Retinal pigment epithelial cell (primary cell): ENCODE results near the gene DCBLD1.
"Not testable (repeated sequence)": the region's sequence is repeated elsewhere in the genome, so short reads cannot be mapped to it uniquely, and the experiment has no call there.

Source experiments
- DNase-seq: peaks from one replicate; pipeline ENCODE4 v3.0.0-alpha.2; 2010; ENCODE audit warnings: low read depth
- H3K4me3 ChIP-seq: 2 replicates; pipeline ENCODE4 v1.5.1; 2011; ENCODE audit warnings: mild to moderate bottlenecking, low read length, control low read depth, moderate library complexity
- CTCF ChIP-seq: conservative IDR thresholded peaks from 2 replicates; pipeline ENCODE4 v1.5.1; 2011; ENCODE audit warnings: low read depth, low read length, control low read depth, inconsistent platforms

DCBLD1 gene

GRCh38 chr6:117482240-117483003 is at the start of gene DCBLD1:
Gene DCBLD1 (plus strand): TSS chr6:117482674. CDS start chr6:117482782, 108 bp downstream.
- peak; percentile 33 for DNase-seq
- H3K4me3 ChIP-seq: peak within 1 kb of the TSS; percentile 85
- no peak for TF ChIP-seq CTCF

- H3K4me3 ChIP-seq: no peak overlapping the region
- DNase-seq: no peak
- no peak for TF ChIP-seq CTCF
Measured at GRCh38 chr6:117440706-117441525, 41.6 kb upstream of the DCBLD1 start.

GRCh38 chr6:117441824-117442264 is 40.6 kb upstream of the DCBLD1 start:
- DNase-seq: no peak
- H3K4me3 ChIP-seq: no peak overlapping the region

GRCh38 chr6:117442313-117442712 is 40.2 kb upstream of the DCBLD1 start:
- DNase-seq, H3K4me3 ChIP-seq: not testable (repeated sequence)

More at GRCh38 chr6:117441824-117442264, 40.6 kb upstream of the DCBLD1 start:
- no peak for TF ChIP-seq CTCF

- TF ChIP-seq CTCF: no peak
- H3K4me3 ChIP-seq: no peak overlapping the region
- no peak for DNase-seq
Measured at GRCh38 chr6:117444600-117444999, 37.9 kb upstream of the DCBLD1 start.

GRCh38 chr6:117446861-117447260 is 35.6 kb upstream of the DCBLD1 start:
- DNase-seq: no peak
- no peak overlapping the region for H3K4me3 ChIP-seq
- TF ChIP-seq CTCF: no peak

- DNase-seq: no peak
- no peak for TF ChIP-seq CTCF
- H3K4me3 ChIP-seq: peak overlapping the region; percentile 1
Measured at GRCh38 chr6:117448011-117448410, 34.5 kb upstream of the DCBLD1 start.
